ENCODE measurements around the gene FBXO45. TPM values are rescaled to one million over a fixed set of nuclear protein-coding genes. Genes with fewer than 3 reads are reported as not detected.
A peak's percentile ranks its signal among the peaks of the same experiment; 100 is the strongest.
"Not testable (repeated sequence)": the region's sequence is repeated elsewhere in the genome, so short reads cannot be mapped to it uniquely, and the experiment has no call there.

FBXO45 gene
- 10 to 100 TPM; 13.0 to 22.0 TPM for total RNA-seq

GRCh38 chr3:196568246-196569002 lies at the start of gene FBXO45, which contains the start of gene WDR53:
TSS of gene FBXO45 (plus strand) at chr3:196568660. CDS start at chr3:196568985, 325 bp downstream.
TSS of gene WDR53 (minus strand) at chr3:196568554. CDS start at chr3:196561475, 7,079 bp downstream.
- H3K27ac Mint-ChIP-seq: peak within 1 kb of the TSS; percentile 86
- no peaks in the 10 kb centered on the region for H3K9me3 Mint-ChIP-seq
- no peaks in the 10 kb centered on the region for H3K27me3 Mint-ChIP-seq
- peaks cover 42% of the 10 kb centered on the region for H3K36me3 Mint-ChIP-seq (ENCODE audit: low read depth)
- H3K4me3 Mint-ChIP-seq: peak within 1 kb of the TSS; percentile 96
- H3K4me1 Mint-ChIP-seq: peaks cover 26% of the 10 kb centered on the region
- peak; percentile 95 for ATAC-seq (replicated peaks)

GRCh38 chr3:196518966-196519717 lies 49.3 kb upstream of the FBXO45 start:
- no peak overlapping the region for H3K4me3 Mint-ChIP-seq
- ATAC-seq (replicated peaks): peak; percentile 91
- no peaks in the 10 kb centered on the region for H3K36me3 Mint-ChIP-seq (ENCODE audit: low read depth)
- H3K4me1 Mint-ChIP-seq: peaks cover 4% of the 10 kb centered on the region
- no peak overlapping the region for H3K27ac Mint-ChIP-seq
- H3K27me3 Mint-ChIP-seq: no peaks in the 10 kb centered on the region
- peaks cover 12% of the 10 kb centered on the region for H3K9me3 Mint-ChIP-seq

- H3K27ac Mint-ChIP-seq: no peak overlapping the region
- no peak for ATAC-seq (replicated peaks)
- H3K36me3 Mint-ChIP-seq (ENCODE audit: low read depth): no peaks in the 10 kb centered on the region
- no peaks in the 10 kb centered on the region for H3K27me3 Mint-ChIP-seq
- no peak overlapping the region for H3K4me3 Mint-ChIP-seq
- H3K4me1 Mint-ChIP-seq: peaks cover 4% of the 10 kb centered on the region
- H3K9me3 Mint-ChIP-seq: peaks cover 12% of the 10 kb centered on the region
Measured at GRCh38 chr3:196519718-196520082, 48.8 kb upstream of the FBXO45 start.

GRCh38 chr3:196521291-196521690 lies 47.2 kb upstream of the FBXO45 start:
- H3K9me3 Mint-ChIP-seq: peaks cover 12% of the 10 kb centered on the region
- not testable (repeated sequence) for H3K4me1 Mint-ChIP-seq; H3K36me3 Mint-ChIP-seq (ENCODE audit: low read depth); ATAC-seq (replicated peaks); H3K27ac Mint-ChIP-seq; H3K4me3 Mint-ChIP-seq; H3K27me3 Mint-ChIP-seq

- H3K4me1 Mint-ChIP-seq: peaks cover 4% of the 10 kb centered on the region
- no peaks in the 10 kb centered on the region for H3K27me3 Mint-ChIP-seq
- H3K36me3 Mint-ChIP-seq (ENCODE audit: low read depth): no peaks in the 10 kb centered on the region
- H3K4me3 Mint-ChIP-seq: no peak overlapping the region
- H3K9me3 Mint-ChIP-seq: peaks cover 12% of the 10 kb centered on the region
- no peak overlapping the region for H3K27ac Mint-ChIP-seq
- ATAC-seq (replicated peaks): no peak
Measured at GRCh38 chr3:196523841-196524240, 44.6 kb upstream of the FBXO45 start.

- Mint-ChIP-seq H3K4me3 (no peak overlapping the region), H3K9me3 (peaks cover 12% of the 10 kb centered on the region), H3K4me1 (no peaks in the 10 kb centered on the region), H3K27me3 (no peaks in the 10 kb centered on the region), H3K27ac (no peak overlapping the region), H3K36me3 (ENCODE audit: low read depth) (no peaks in the 10 kb centered on the region)
- ATAC-seq (replicated peaks): no peak
Measured at GRCh38 chr3:196524527-196524926, 43.9 kb upstream of the FBXO45 start.

- H3K4me1 Mint-ChIP-seq: no peaks in the 10 kb centered on the region
- H3K9me3 Mint-ChIP-seq: peaks cover 11% of the 10 kb centered on the region
- no peak for ATAC-seq (replicated peaks)
- H3K27me3 Mint-ChIP-seq: no peaks in the 10 kb centered on the region
- no peak overlapping the region for H3K27ac Mint-ChIP-seq
- no peaks in the 10 kb centered on the region for H3K36me3 Mint-ChIP-seq (ENCODE audit: low read depth)
- H3K4me3 Mint-ChIP-seq: no peak overlapping the region
Measured at GRCh38 chr3:196525141-196525540, 43.3 kb upstream of the FBXO45 start.

- Mint-ChIP-seq H3K27ac (no peak overlapping the region), H3K4me1 (peaks cover 7% of the 10 kb centered on the region), H3K27me3 (peaks cover 6% of the 10 kb centered on the region), H3K36me3 (ENCODE audit: low read depth) (no peaks in the 10 kb centered on the region), H3K9me3 (peaks cover 5% of the 10 kb centered on the region), H3K4me3 (peak overlapping the region; percentile 69)
- ATAC-seq (replicated peaks): peak; percentile 94
Measured at GRCh38 chr3:196528639-196529233, 39.7 kb upstream of the FBXO45 start.

- Mint-ChIP-seq H3K4me3 (peak overlapping the region; percentile 40), H3K27me3 (peaks cover 6% of the 10 kb centered on the region), H3K9me3 (peaks cover 5% of the 10 kb centered on the region), H3K4me1 (peaks cover 7% of the 10 kb centered on the region), H3K27ac (peak overlapping the region; percentile 34), H3K36me3 (ENCODE audit: low read depth) (no peaks in the 10 kb centered on the region)
- no peak for ATAC-seq (replicated peaks)
Measured at GRCh38 chr3:196531418-196531817, 37.0 kb upstream of the FBXO45 start.

GRCh38 chr3:196533260-196533681 lies 35.2 kb upstream of the FBXO45 start:
- Mint-ChIP-seq H3K4me1 (peaks cover 12% of the 10 kb centered on the region), H3K9me3 (peaks cover 5% of the 10 kb centered on the region), H3K27me3 (peaks cover 6% of the 10 kb centered on the region), H3K4me3 (no peak overlapping the region), H3K27ac (no peak overlapping the region), H3K36me3 (ENCODE audit: low read depth) (no peaks in the 10 kb centered on the region)
- no peak for ATAC-seq (replicated peaks)

GRCh38 chr3:196537319-196537984 lies 31.0 kb upstream of the FBXO45 start:
- Mint-ChIP-seq H3K27ac (no peak overlapping the region), H3K9me3 (no peaks in the 10 kb centered on the region), H3K27me3 (peaks cover 6% of the 10 kb centered on the region), H3K4me3 (no peak overlapping the region), H3K36me3 (ENCODE audit: low read depth) (no peaks in the 10 kb centered on the region), H3K4me1 (peaks cover 5% of the 10 kb centered on the region)
- ATAC-seq (replicated peaks): peak; percentile 39

- peaks cover 5% of the 10 kb centered on the region for H3K4me1 Mint-ChIP-seq
- no peak overlapping the region for H3K4me3 Mint-ChIP-seq
- no peaks in the 10 kb centered on the region for H3K27me3 Mint-ChIP-seq
Measured at GRCh38 chr3:196541684-196542445, 26.6 kb upstream of the FBXO45 start.

GRCh38 chr3:196544491-196544992 lies 23.9 kb upstream of the FBXO45 start:
- peaks cover 3% of the 10 kb centered on the region for H3K9me3 Mint-ChIP-seq
- ATAC-seq (replicated peaks): peak; percentile 86
- no peaks in the 10 kb centered on the region for H3K27me3 Mint-ChIP-seq
- no peak overlapping the region for H3K4me3 Mint-ChIP-seq
- H3K36me3 Mint-ChIP-seq (ENCODE audit: low read depth): no peaks in the 10 kb centered on the region
- no peaks in the 10 kb centered on the region for H3K4me1 Mint-ChIP-seq
- H3K27ac Mint-ChIP-seq: no peak overlapping the region

More at GRCh38 chr3:196541684-196542445, 26.6 kb upstream of the FBXO45 start:
- Mint-ChIP-seq H3K9me3 (no peaks in the 10 kb centered on the region), H3K36me3 (ENCODE audit: low read depth) (no peaks in the 10 kb centered on the region), H3K27ac (no peak overlapping the region)
- no peak for ATAC-seq (replicated peaks)

All from activated T-helper 17 cell treated with anti-CD3 and anti-CD28 coated beads, Interleukin-2, amount 50 U/mL, for 72 hours (primary cell).